ENCODE measurements around the gene NCBP2L.

NCBP2L gene

DNA sequence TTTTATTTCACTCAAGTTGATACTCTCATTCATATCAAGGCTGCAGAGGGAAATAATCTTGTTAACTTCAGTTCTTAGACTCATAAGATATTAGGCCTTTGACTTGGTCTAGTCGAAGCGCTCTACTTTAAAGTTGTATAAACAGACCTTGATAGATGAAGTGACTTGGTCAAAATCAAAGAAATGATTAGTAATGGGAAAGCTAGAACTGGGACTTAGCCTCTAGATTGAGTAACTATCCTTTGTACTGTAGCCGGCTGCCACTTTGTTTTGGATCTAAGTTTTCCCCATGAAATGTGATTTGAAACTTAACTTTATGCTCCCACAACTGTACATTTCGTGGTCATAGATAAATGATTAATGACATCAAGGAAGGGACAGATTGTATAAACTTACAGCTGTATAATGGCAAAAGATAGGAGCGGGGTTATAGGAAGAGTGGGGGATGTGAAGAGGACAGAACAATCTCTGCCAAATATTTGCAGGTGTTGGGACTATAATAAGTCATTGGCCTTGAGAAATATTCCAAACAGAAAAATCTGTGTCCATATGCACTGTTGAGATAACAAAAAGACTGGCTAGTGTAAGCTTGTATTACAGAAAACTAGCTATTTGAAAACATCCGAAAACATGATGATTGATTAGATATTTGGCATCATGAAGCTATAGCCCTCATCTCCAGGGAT is 65.3 kb downstream of the NCBP2L start:
- H3K4me3 Mint-ChIP-seq = no peak overlapping the region
- no peaks in the 10 kb centered on the region for H3K36me3 Mint-ChIP-seq (ENCODE audit: low read depth)
- H3K4me1 Mint-ChIP-seq = no peaks in the 10 kb centered on the region

More for the DNA sequence above, 65.3 kb downstream of the NCBP2L start:
- Mint-ChIP-seq H3K9me3 (peaks cover 4% of the 10 kb centered on the region), H3K27ac (no peak overlapping the region), H3K27me3 (ENCODE audit: low read depth, poor library complexity) (no peaks in the 10 kb centered on the region)
- TF ChIP-seq, protein P1, sequence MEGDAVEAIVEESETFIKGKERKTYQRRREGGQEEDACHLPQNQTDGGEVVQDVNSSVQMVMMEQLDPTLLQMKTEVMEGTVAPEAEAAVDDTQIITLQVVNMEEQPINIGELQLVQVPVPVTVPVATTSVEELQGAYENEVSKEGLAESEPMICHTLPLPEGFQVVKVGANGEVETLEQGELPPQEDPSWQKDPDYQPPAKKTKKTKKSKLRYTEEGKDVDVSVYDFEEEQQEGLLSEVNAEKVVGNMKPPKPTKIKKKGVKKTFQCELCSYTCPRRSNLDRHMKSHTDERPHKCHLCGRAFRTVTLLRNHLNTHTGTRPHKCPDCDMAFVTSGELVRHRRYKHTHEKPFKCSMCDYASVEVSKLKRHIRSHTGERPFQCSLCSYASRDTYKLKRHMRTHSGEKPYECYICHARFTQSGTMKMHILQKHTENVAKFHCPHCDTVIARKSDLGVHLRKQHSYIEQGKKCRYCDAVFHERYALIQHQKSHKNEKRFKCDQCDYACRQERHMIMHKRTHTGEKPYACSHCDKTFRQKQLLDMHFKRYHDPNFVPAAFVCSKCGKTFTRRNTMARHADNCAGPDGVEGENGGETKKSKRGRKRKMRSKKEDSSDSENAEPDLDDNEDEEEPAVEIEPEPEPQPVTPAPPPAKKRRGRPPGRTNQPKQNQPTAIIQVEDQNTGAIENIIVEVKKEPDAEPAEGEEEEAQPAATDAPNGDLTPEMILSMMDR (IDR thresholded peaks at IDR 0.05) = no peak
- no peak for DNase-seq

Measured in nephron progenitor cell (in vitro differentiated cells).